Motor neuron (in vitro differentiated cells): ENCODE results near the gene SVEP1. TPM values are rescaled to one million over a fixed set of nuclear protein-coding genes. Genes with fewer than 3 reads are reported as not detected.
"Not testable (repeated sequence)": the region's sequence is repeated elsewhere in the genome, so short reads cannot be mapped to it uniquely, and the experiment has no call there.

Experiments used
- ATAC-seq, 8 experiments: fragments of 200-7000 bp; cut with Tn5 transposase; replicated peaks in 6 of 8; 2 replicates each; pipeline ENCODE4 v1.8.0; 2021; ENCODE audit warnings: mild to moderate bottlenecking in 8 of 8, moderate library complexity in 8 of 8
- H3K27ac ChIP-seq, 2 donors: fragments of 250-450 bp; sonication (Bioruptor Pico); 2 replicates each; pipeline ENCODE4 v1.9.0; 2021; ENCODE audit warnings: antibody characterized with exemption in 2 of 2, mild to moderate bottlenecking in 2 of 2, moderate library complexity in 1 of 2
- H3K4me1 ChIP-seq, 2 donors: fragments of 250-450 bp; sonication (Bioruptor Pico); replicated peaks in 1 of 2; 2 replicates each; pipeline ENCODE4 v1.6.1; 2021; ENCODE audit warnings: antibody characterized with exemption in 2 of 2, mild to moderate bottlenecking in 2 of 2, moderate library complexity in 1 of 2
- H3K4me3 ChIP-seq, 5 donors: fragments of 250-450 bp; sonication (Bioruptor Pico); 2 replicates each; pipeline ENCODE4 v1.9.0; 2021; ENCODE audit warnings: antibody characterized with exemption in 5 of 5, mild to moderate bottlenecking in 5 of 5, moderate library complexity in 4 of 5
- WGBS, 10 experiments: fragments of 450-650 bp; shearing (Covaris generic); methylation state at CpG; one replicate each; pipeline ENCODE4 v1.0.0; 2022; 5-methylcytosine and 5-hydroxymethylcytosine counted together
- in situ Hi-C, 9 experiments: fragments of 400-800 bp; cut with MboI; loops; one replicate each; pipeline ENCODE4 v1.15.0; 2021; ENCODE audit warnings: low sequenced_read_pairs in 9 of 9, low pct_unique_long_range_greater_than_20kb in 2 of 9; ENCODE audit not compliant: unreplicated experiment in 9 of 9
- total RNA-seq, 8 experiments: library from RNA; unstranded; fragments of 300-600 nt; gene quantifications; 2 replicates each; pipeline versions ENCODE4 v1.2.3 to v1.2.4, GENCODE V29; 2022

SVEP1 gene
- 1 to 10 TPM in 4 of 8 experiments, under 1 TPM in 4; 0.22 to 8.9 (median 0.97) TPM for total RNA-seq

- ATAC-seq = peak; percentile 75 to 88 (median 85)
- Histone ChIP-seq H3K4me1 (peaks cover 4 to 6% of the 10 kb centered on the region in 2 donors), H3K4me3 (peak within 1 kb of the TSS; percentile 40 to 58 (median 49)), H3K27ac (no peak within 1 kb of the TSS)
- in situ Hi-C loops = no loop called here
- WGBS, 10 experiments = 0 to 33% (median 0%) methylated on average over 1 to 16 of the region's 89 CpGs; no CpG with 5 or more reads in 4 of the 10 experiments
These were observed at the start of gene SVEP1 for GRCh38 chr9:110579034-110579861. Gene SVEP1, minus strand, starts transcription at chr9:110579741. Its CDS starts 198 bp downstream, at chr9:110579543.

- WGBS, 10 experiments = 19 to 92% (median 71%) methylated on average over 2 to 8 of the region's 9 CpGs
- no peak overlapping the region for H3K27ac ChIP-seq
- no peak overlapping the region for H3K4me3 ChIP-seq
- peak in 2 of 8 experiments; percentile 23 to 80 for ATAC-seq
- in situ Hi-C loops = loop anchor here in 2 of 9 experiments (25.0 kb wide), 3 partner anchors 411 to 661 kb away; partner anchors contain the start of gene LPAR1 (in 1 of the 2)
- peaks cover 0 to 3% of the 10 kb centered on the region in 2 donors for H3K4me1 ChIP-seq
These were observed 46.7 kb upstream of the SVEP1 start for GRCh38 chr9:110626101-110626829.

GRCh38 chr9:110623462-110624025, 44.0 kb upstream of the SVEP1 start:
- H3K4me1 ChIP-seq = peaks cover 0 to 3% of the 10 kb centered on the region in 2 donors
- H3K27ac ChIP-seq = no peak overlapping the region
- peak in 7 of 8 experiments; percentile 22 to 54 (median 44) for ATAC-seq
- in situ Hi-C loops = loop anchor here in 3 of 9 experiments (25.0 kb wide), 3 partner anchors 186 to 436 kb away; partner anchors contain the start of gene C9orf152 (in 1 of the 3)
- no peak overlapping the region for H3K4me3 ChIP-seq
- 0 to 60% (median 34%) methylated on average over 1 to 3 of the region's 3 CpGs; no CpG with 5 or more reads in 2 of the 10 experiments for whole genome bisulfite sequencing, 10 experiments

GRCh38 chr9:110622368-110622767, 42.8 kb upstream of the SVEP1 start:
- WGBS, 10 experiments = 71 to 100% (median 89%) methylated on average over 1 to 2 of the region's 2 CpGs; no CpG with 5 or more reads in 2 of the 10 experiments
- ATAC-seq = no peak

GRCh38 chr9:110620726-110621125, 41.2 kb upstream of the SVEP1 start:
- in situ Hi-C loops = loop anchor here in 3 of 9 experiments (25.0 kb wide), 3 partner anchors 183 to 433 kb away; partner anchors contain the start of gene C9orf152 (in 1 of the 3)
- H3K4me3 ChIP-seq = no peak overlapping the region
- ATAC-seq = peak in 1 of 8 experiments; percentile 45
- WGBS, 10 experiments = 0 to 85% (median 57%) methylated on average over 1 to 3 of the region's 3 CpGs
- no peak overlapping the region for H3K27ac ChIP-seq
- no peaks in the 10 kb centered on the region for H3K4me1 ChIP-seq

More at GRCh38 chr9:110622368-110622767, 42.8 kb upstream of the SVEP1 start:
- peaks cover 0 to 3% of the 10 kb centered on the region in 2 donors for H3K4me1 ChIP-seq
- no peak overlapping the region for H3K27ac ChIP-seq
- in situ Hi-C loops = loop anchor here in 3 of 9 experiments (25.0 kb wide), 3 partner anchors 185 to 435 kb away; partner anchors contain the start of gene C9orf152 (in 1 of the 3)
- H3K4me3 ChIP-seq = no peak overlapping the region

GRCh38 chr9:110619831-110620230, 40.3 kb upstream of the SVEP1 start:
- H3K27ac ChIP-seq = no peak overlapping the region
- peak in 3 of 8 experiments; percentile 42 to 73 (median 50) for ATAC-seq
- in situ Hi-C loops = loop anchor here in 3 of 9 experiments (25.0 kb wide), 3 partner anchors 183 to 433 kb away; partner anchors contain the start of gene C9orf152 (in 1 of the 3)
- H3K4me1 ChIP-seq = no peaks in the 10 kb centered on the region
- H3K4me3 ChIP-seq = no peak overlapping the region

GRCh38 chr9:110615498-110615897, 36.0 kb upstream of the SVEP1 start:
- ATAC-seq = peak in 3 of 8 experiments; percentile 69 to 93 (median 85)
- Histone ChIP-seq H3K27ac (no peak overlapping the region), H3K4me1 (no peaks in the 10 kb centered on the region), H3K4me3 (no peak overlapping the region)
- in situ Hi-C loops = loop anchor here in 3 of 9 experiments (25.0 kb wide), 3 partner anchors 178 to 428 kb away; partner anchors contain the start of gene C9orf152 (in 1 of the 3)
- 7 to 100% (median 71%) methylated on average over 1 to 4 of the region's 4 CpGs; no CpG with 5 or more reads in 3 of the 10 experiments for WGBS, 10 experiments

GRCh38 chr9:110614576-110614975, 35.0 kb upstream of the SVEP1 start:
- 76 to 96% (median 82%) methylated on average over 1 to 8 of the region's 8 CpGs; no CpG with 5 or more reads in 1 of the 10 experiments for WGBS, 10 experiments
- ATAC-seq, H3K4me1 ChIP-seq, H3K4me3 ChIP-seq, H3K27ac ChIP-seq: not testable (repeated sequence)
- in situ Hi-C loops = loop anchor here in 3 of 9 experiments (25.0 kb wide), 3 partner anchors 177 to 427 kb away; partner anchors contain the start of gene C9orf152 (in 1 of the 3)

GRCh38 chr9:110606179-110606790, 26.7 kb upstream of the SVEP1 start:
- Histone ChIP-seq H3K4me3 (no peak overlapping the region), H3K27ac (no peak overlapping the region), H3K4me1 (no peaks in the 10 kb centered on the region)
- 42 to 100% (median 71%) methylated on average over 2 to 8 of the region's 9 CpGs for WGBS, 10 experiments
- in situ Hi-C loops = loop anchor here in 3 of 9 experiments (25.0 kb wide), 3 partner anchors 169 to 419 kb away; partner anchors contain the start of gene C9orf152 (in 1 of the 3)
- ATAC-seq = peak in 2 of 8 experiments; percentile 56 to 63

- H3K27ac ChIP-seq = no peak overlapping the region
- H3K4me1 ChIP-seq = no peaks in the 10 kb centered on the region
- H3K4me3 ChIP-seq = no peak overlapping the region
- no peak for ATAC-seq
- in situ Hi-C loops = loop anchor here in 3 of 9 experiments (25.0 kb wide), 3 partner anchors 168 to 418 kb away; partner anchors contain the start of gene C9orf152 (in 1 of the 3)
- 20 to 100% (median 85%) methylated on average over 1 to 4 of the region's 4 CpGs for WGBS, 10 experiments
These were observed 26.0 kb upstream of the SVEP1 start for GRCh38 chr9:110605565-110605964.

- Histone ChIP-seq H3K27ac (no peak overlapping the region), H3K4me3 (no peak overlapping the region), H3K4me1 (no peaks in the 10 kb centered on the region)
- in situ Hi-C loops = loop anchor here in 3 of 9 experiments (25.0 kb wide), 3 partner anchors 167 to 417 kb away; partner anchors contain the start of gene C9orf152 (in 1 of the 3)
- 71 to 100% (median 90%) methylated on average over 1 to 5 of the region's 5 CpGs; no CpG with 5 or more reads in 2 of the 10 experiments for WGBS, 10 experiments
- peak in 1 of 8 experiments; percentile 50 for ATAC-seq
These were observed 24.6 kb upstream of the SVEP1 start for GRCh38 chr9:110604171-110604601.
